Breast epithelium (tissue), 4 donors: ENCODE data around the gene PSME1. TPM values are rescaled to one million over a fixed set of nuclear protein-coding genes. Genes with fewer than 3 reads are reported as not detected.
A peak's percentile ranks its signal among the peaks of the same experiment; 100 is the strongest.

Experiments used
- DNase-seq, 2 donors: peaks; one replicate each; pipeline ENCODE4 v3.0.0-alpha.2; 2019; ENCODE audit warnings: low spot score in 2 of 2
- H3K27ac ChIP-seq, 2 donors: fragments of 200-600 bp; sonication (generic) in 1 of 2; one replicate each; pipeline ENCODE4 v1.5.1; 2016 to 2019; ENCODE audit warnings: mild to moderate bottlenecking in 1 of 2
- H3K27me3 ChIP-seq, 2 donors: fragments of 200-600 bp; sonication (generic) in 1 of 2; one replicate each; pipeline versions ENCODE4 v1.5.1 to v1.6.0; 2017 to 2019; ENCODE audit warnings: control low read depth in 1 of 2, mild to moderate bottlenecking in 1 of 2
- H3K36me3 ChIP-seq: fragments of 200-600 bp; one replicate; pipeline ENCODE4 v1.5.1; 2019
- H3K4me1 ChIP-seq, 2 donors: fragments of 200-600 bp; sonication (generic); one replicate each; pipeline ENCODE4 v1.5.1; 2016 to 2019; ENCODE audit warnings: control low read depth in 1 of 2
- H3K4me3 ChIP-seq, 3 donors: fragments of 200-600 bp; sonication (generic); 1 replicate in 2 of 3; 2 replicates in 1 of 3; pipeline ENCODE4 v1.5.1; 2016 to 2019; ENCODE audit warnings: mild to moderate bottlenecking in 3 of 3, moderate library complexity in 2 of 3
- H3K9me3 ChIP-seq, 2 donors: fragments of 200-600 bp; sonication (generic) in 1 of 2; one replicate each; pipeline ENCODE4 v1.5.1; 2016 to 2019; ENCODE audit warnings: control low read depth in 1 of 2
- CTCF ChIP-seq, 3 donors: fragments of 450-650 bp; IDR thresholded peaks; one replicate each; pipeline ENCODE4 v1.5.1; 2016 to 2017; ENCODE audit warnings: antibody characterized with exemption in 3 of 3, mild to moderate bottlenecking in 3 of 3, moderate library complexity in 3 of 3
- POLR2A ChIP-seq: fragments of 450-650 bp; IDR thresholded peaks from one replicate; pipeline ENCODE4 v1.6.1; 2016; ENCODE audit warnings: antibody characterized with exemption, mild to moderate bottlenecking, moderate library complexity
- POLR2AphosphoS5 ChIP-seq, 3 donors: sonication (generic); formaldehyde crosslinking; IDR thresholded peaks; one replicate each; pipeline ENCODE4 v1.6.1; 2017; ENCODE audit warnings: antibody characterized with exemption in 3 of 3
- intact Hi-C: fragments of 100-400 bp; cut with DNase I; formaldehyde crosslinking; loops from one replicate; pipeline ENCODE4 v1.15.1; 2023; ENCODE audit warnings: low total_unique reads
- total RNA-seq, 3 donors: library from RNA; depleted of rRNA; stranded (reverse); fragments of >200 nt; gene quantifications; one replicate each; pipeline ENCODE4 v1.1.0, GENCODE V29; 2016

Gene PSME1
- total RNA-seq, 3 donors from 2014 or later: 91.1 to 151 (median 135) TPM

- Histone ChIP-seq H3K9me3 (no peaks in the 10 kb centered on the region), H3K27me3 (no peaks in the 10 kb centered on the region), H3K27ac (no peak overlapping the region), H3K36me3 (peaks cover 3% of the 10 kb centered on the region), H3K4me1 (no peaks in the 10 kb centered on the region), H3K4me3 (no peak overlapping the region)
- TF ChIP-seq CTCF (IDR thresholded peaks at IDR 0.05) (no peak), POLR2AphosphoS5 (IDR thresholded peaks at IDR 0.05) (no peak), POLR2A (no peak)
- intact Hi-C loops: no loop called here
- DNase-seq: no peak
Observed at GRCh38 chr14:24177041-24177825, 41.2 kb downstream of the PSME1 start.

GRCh38 chr14:24177891-24178290 is 41.9 kb downstream of the PSME1 start:
- Histone ChIP-seq H3K36me3 (peaks cover 3% of the 10 kb centered on the region), H3K27ac (no peak overlapping the region), H3K9me3 (no peaks in the 10 kb centered on the region), H3K4me3 (no peak overlapping the region), H3K4me1 (no peaks in the 10 kb centered on the region), H3K27me3 (no peaks in the 10 kb centered on the region)
- intact Hi-C loops: no loop called here
- TF ChIP-seq POLR2AphosphoS5 (IDR thresholded peaks at IDR 0.05) (no peak), POLR2A (no peak), CTCF (IDR thresholded peaks at IDR 0.05) (no peak)
- DNase-seq: no peak

GRCh38 chr14:24178399-24179178 is 42.6 kb downstream of the PSME1 start:
- Histone ChIP-seq H3K9me3 (no peaks in the 10 kb centered on the region), H3K27ac (peak overlapping the region in 1 of 2 donors; percentile 83), H3K4me3 (no peak overlapping the region), H3K36me3 (peaks cover 3% of the 10 kb centered on the region), H3K27me3 (no peaks in the 10 kb centered on the region), H3K4me1 (no peaks in the 10 kb centered on the region)
- TF ChIP-seq POLR2A (no peak), POLR2AphosphoS5 (IDR thresholded peaks at IDR 0.05) (no peak), CTCF (IDR thresholded peaks at IDR 0.05) (no peak)
- no peak for DNase-seq
- intact Hi-C loops: no loop called here

- Histone ChIP-seq H3K9me3 (no peaks in the 10 kb centered on the region), H3K36me3 (peaks cover 7% of the 10 kb centered on the region), H3K27ac (peak overlapping the region; percentile 66 to 83), H3K4me1 (no peaks in the 10 kb centered on the region), H3K4me3 (no peak overlapping the region), H3K27me3 (no peaks in the 10 kb centered on the region)
- no peak for DNase-seq
- intact Hi-C loops: no loop called here
- TF ChIP-seq POLR2A (no peak), POLR2AphosphoS5 (IDR thresholded peaks at IDR 0.05) (no peak), CTCF (IDR thresholded peaks at IDR 0.05) (no peak)
Observed at GRCh38 chr14:24179294-24179960, 43.4 kb downstream of the PSME1 start.
